ENCODE measurements around the gene SRGAP2C.
"Not testable (repeated sequence)": the region's sequence is repeated elsewhere in the genome, so short reads cannot be mapped to it uniquely, and the experiment has no call there.

SRGAP2C gene

DNA sequence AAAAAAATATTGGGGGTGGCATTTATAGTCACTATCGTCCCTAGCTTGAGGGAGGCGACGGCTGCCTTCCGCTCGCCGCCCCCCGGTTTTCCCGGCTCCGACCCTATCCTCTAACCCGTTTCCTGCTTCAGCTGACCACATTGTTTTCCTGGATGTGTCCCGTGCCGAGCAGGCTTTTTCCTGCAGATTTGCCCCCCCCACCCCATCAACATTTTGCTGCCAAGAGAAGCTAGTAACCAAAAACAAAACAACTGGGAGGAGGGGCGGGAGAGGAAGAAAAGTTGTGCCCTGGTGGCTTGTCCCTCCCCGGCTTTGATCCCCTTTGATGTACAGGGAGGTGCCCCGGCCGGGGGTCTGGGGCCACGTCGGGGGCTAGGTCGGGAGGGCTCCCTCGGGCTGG is 1.4 kb downstream of the SRGAP2C start:
- DNase-seq (ENCODE audit: low read depth, low spot score) = not testable (repeated sequence)

DNA sequence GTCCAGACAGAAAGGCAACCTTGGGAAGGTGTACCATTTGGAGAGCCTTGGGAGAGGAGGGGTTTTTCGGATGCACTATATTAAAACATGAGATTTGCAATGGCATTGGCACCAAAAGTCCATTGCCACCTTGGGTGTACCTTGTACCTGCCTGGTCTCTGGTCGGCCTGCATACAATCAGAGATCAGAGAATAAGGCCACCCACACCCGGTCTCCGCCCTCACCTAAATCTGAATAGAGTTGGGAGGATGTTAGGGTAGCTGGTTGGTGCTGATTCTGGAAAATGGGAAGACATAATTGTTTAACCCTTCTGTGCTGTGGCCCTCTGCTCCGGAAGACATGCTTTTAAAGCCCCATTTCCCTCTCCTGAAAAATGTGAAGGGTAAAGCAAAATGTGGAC is 3.1 kb downstream of the SRGAP2C start:
- not testable (repeated sequence) for DNase-seq (ENCODE audit: low read depth, low spot score)

DNA sequence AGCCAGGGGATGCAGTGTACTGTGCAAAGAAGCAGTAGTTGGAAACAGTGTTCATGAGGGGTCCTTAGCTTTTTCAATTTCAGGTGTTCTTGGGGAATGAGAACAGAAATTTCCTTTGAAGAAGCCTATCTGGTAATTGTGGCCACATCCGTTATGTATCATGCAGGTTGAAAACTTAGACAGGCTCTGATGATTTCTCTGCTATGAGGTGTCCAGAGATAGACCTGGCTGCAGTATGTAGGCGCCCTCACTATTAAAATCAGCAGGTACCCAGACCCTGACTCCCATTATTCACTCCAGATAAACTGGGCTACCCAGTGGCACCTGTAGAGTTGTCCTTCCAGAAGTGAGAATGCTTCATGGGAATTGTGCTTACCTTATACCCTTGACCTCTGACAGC is 7.7 kb downstream of the SRGAP2C start:
- not testable (repeated sequence) for DNase-seq (ENCODE audit: low read depth, low spot score)

DNA sequence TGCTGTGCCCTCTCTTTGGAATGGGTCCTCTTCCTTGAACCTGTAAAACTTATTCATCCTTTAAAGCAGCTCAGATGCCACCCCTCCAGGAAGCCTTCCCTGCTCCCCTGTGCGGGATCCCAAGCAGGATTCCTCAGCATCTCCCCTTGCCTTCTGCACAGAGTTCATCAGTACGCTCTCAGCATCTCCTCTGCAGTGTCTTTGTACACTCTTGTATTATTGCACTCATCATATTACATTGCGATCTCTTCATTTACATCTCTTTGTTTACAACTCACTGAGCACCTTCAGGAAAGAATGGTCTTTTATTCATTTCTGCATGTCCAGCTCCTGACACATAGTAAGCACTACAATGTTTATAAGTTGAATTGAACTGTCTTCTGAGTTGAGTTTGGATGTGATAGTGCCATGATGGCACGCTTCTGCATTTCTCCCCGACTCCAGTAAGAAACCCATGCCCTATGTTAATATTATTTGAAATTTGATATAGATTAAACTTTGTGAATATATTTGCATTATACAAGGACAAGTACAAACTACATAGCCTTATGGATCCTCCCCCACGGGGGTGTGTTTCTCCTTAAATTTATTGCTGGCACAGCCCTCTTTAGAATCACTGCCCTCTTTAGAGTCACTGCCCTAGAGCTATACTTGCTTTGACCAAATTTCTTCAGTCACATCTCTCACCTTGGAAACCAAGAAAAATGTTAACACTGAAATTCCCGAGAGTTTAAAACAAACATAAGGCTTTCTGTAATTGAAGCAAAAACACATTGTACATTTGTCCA is 12.5 kb downstream of the SRGAP2C start:
- not testable (repeated sequence) for DNase-seq (ENCODE audit: low read depth, low spot score)

DNA sequence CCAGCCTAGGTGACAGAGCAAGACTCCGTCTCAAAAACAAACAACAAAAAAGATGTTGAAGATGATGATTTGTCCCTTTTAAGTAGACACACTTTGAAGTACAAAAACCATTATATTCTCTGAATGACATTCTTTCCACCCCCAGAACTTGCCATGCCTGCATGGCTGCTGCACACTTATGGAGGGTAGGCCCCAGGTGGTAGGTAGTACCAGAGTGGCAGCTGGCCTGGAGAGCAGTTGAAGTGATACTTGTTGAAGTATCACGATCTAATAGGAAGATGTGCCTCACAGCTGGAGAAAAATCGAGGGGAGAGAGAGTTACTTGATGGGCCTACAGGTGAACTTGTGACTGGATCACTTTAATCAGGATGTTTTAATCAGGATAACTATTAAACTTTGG is 15.0 kb downstream of the SRGAP2C start:
- not testable (repeated sequence) for DNase-seq (ENCODE audit: low read depth, low spot score)

DNA sequence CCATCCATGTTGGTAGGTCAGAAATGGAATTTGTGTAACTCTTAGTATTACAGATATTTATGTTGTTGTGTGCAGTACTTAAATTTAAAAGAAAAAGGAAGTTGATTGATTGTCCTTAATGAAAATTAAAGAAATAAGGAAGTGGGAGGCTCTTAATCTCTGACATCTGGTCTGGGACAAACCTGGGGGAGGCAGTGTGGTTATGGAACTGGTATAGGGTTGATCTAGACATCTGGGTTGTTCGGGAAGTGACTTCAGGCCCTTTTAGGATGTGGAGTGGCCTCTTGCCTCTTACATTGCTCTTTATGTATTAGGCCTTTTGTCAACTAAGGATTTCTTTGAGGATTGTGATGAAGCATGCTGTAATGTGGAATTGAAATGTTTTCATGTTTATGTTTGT is 15.5 kb downstream of the SRGAP2C start:
- DNase-seq (ENCODE audit: low read depth, low spot score) = not testable (repeated sequence)

DNA sequence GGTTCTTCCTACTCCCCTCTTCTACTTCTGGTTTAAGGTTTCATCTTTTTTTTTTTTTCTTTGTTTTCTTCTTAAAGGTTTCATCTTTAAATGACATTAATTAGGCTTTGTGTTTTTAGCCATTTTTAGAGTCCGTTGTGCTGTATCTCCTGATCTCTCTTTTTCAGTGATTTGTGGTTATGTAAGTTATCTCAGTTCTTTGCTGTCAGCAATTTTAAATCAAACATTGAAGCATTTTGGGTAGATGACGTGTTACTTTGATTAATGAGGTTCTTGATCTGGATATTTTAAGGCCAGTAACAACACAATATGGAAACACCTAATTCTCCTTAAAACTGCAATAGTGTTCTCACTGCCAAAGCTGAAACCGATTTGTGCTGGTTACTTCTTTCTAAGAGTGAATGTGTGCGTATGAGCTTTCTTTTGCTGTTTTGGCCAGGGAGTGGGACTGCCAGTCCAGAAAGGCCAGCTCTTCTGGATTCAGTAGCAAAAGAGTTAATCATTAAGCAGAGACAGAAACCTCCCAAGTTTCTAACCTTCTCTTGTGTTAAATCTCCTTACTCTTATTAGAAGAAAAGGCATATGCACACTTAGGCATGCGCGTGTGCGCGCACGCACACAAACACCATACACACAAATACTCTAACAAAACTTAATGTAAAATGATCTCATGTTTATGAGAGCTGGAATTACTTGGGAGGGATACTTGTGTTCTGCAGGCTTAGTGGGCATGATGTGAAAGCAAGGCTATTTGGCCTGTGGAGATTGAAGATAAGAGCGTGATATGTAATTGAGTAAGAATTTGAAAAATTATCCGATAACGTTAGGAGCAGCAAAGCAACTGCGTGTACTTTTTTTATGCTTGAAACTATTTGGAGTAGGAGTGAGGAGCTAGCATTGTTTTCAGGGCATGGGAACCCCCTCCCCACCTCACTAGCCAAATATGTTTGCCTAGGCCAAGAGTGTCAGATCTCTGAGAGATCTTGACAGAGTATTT is 16.5 kb downstream of the SRGAP2C start:
- not testable (repeated sequence) for DNase-seq (ENCODE audit: low read depth, low spot score)

DNA sequence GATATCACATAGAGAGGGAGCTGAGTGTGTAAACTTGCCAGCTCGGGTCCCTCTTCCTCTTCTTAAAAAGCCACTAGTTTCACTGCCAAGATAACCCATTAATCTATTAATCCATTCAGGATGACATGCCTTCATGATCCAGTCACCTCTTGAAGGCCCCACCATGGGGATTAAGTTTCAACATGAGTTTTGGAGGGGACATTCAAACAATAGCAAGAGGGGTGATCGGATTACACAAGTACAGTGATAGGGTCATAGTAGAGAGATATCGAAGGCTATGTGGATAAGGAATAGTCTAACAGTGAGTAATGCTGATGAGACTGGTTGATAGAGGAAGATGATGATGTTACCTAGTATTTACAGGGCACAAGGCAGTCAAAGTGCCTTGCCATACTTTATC is 18.2 kb downstream of the SRGAP2C start:
- DNase-seq (ENCODE audit: low read depth, low spot score) = not testable (repeated sequence)

DNA sequence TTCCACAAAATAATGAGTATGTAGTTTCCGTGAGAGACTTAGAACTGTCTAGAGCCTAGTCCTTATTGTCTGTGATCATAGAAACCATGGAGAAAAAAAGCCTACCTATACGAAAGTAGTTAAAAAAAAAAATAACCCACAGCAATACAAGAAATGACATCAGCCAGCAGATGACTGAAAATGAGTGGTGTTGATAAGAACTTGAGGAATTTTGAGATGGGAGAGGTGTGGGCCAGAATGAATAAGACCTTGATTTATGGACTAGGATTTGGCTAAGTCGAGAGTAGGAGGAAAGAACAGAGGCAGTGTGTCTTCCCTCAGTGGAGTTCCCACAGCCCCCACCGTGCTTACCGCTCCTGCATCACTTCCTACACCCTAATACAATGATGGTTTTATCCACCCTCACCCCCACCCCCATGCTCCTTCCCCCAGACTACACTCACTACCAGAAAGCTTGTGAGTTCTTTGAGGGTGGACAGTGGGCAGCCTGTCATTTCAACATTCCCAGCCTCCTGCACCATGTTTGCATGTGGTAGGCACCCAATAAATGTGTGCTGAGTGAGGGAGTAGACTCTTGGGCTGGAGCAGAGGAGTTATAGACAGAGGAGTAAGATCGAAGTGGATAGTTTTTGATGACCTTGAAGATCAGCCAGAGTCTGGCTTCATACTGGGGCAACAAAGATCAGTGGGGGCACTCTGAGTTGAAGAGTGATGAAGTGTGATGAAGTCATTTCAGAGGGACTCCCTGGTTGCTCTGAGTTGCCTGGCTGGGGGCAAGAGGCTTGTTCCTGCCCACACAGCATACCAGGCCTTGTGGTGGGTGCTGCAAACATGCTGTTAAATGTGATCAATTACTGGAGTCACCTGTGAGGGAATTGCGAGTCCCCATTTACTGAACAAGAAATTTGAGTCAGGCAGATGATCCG is 21.3 kb downstream of the SRGAP2C start:
- not testable (repeated sequence) for DNase-seq (ENCODE audit: low read depth, low spot score)

DNA sequence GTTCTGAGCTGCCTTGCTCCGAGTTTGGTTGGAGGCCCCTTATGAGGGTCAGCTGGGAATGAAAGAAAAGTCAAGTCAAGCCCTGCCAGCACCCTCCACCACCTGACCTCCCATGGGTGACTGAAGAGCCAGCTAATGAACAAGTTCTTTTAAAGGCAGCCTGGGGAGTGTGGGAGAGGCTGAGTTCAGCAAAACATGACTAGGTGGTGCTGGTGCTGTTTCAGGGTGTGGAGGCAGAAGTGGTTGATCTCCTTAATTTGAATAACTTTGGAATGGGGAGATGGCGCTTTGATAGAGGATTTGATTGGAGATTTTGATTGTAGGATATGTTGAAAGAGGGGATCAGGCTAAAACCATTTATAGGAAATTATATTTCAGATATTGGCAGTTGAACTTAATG is 22.6 kb downstream of the SRGAP2C start:
- not testable (repeated sequence) for DNase-seq (ENCODE audit: low read depth, low spot score)

DNA sequence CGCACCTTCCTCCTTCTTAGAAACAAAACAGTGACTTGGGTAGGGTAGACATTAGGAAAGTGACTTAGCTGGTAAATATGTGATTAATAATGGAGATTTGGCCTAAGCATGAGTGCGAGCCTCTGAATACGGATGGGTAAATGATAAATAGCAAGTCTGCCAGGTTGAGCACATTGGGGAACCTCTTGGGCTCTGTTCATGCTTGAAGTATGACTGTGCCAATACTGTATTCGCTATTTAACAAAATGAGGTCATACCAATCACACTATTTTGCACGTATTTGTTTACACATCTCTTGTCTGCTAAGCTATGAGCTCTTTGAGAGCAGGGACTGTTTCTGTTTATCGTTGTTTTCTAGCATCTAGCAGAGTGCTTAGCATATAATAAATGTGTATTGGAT is 23.6 kb downstream of the SRGAP2C start:
- DNase-seq (ENCODE audit: low read depth, low spot score) = not testable (repeated sequence)

DNA sequence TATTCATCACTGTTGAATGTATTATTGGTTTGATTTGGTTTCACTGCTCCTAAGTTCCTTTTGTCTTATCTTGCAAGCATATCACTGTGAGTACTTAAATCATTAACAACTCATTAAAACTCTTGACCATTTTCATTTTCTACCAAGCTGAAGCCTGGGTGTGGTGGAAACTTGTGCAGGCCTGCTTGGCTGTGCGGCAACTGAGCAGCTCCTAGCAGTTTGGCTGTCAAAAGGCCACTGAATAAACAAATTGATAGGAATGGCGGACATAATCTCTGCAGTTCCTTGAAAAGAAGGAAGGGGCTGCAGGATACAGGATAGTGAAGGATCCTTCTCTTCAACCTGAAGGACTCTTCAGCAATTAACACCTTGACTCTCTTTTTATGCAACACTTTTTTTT is 26.0 kb downstream of the SRGAP2C start:
- not testable (repeated sequence) for DNase-seq (ENCODE audit: low read depth, low spot score)

DNA sequence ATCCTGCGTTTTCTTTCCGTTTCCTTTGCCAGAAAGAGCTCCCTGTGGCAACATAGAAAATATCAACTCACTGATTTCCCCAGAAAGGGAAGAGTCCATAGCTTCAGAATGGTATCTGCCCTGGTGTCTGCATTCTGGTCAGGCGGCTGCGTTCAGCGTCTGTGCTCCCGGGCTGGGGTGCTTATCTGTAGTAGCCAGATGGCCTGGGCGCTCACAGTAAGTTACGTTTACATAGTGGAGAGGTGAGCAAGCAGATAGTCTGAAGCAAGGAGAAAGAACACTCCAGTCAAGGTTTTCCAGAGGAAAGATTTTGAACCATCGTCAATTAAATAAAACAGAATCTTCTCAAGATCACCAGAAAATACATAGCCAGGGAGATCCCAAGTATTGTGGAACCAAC is 28.7 kb downstream of the SRGAP2C start:
- not testable (repeated sequence) for DNase-seq (ENCODE audit: low read depth, low spot score)

DNA sequence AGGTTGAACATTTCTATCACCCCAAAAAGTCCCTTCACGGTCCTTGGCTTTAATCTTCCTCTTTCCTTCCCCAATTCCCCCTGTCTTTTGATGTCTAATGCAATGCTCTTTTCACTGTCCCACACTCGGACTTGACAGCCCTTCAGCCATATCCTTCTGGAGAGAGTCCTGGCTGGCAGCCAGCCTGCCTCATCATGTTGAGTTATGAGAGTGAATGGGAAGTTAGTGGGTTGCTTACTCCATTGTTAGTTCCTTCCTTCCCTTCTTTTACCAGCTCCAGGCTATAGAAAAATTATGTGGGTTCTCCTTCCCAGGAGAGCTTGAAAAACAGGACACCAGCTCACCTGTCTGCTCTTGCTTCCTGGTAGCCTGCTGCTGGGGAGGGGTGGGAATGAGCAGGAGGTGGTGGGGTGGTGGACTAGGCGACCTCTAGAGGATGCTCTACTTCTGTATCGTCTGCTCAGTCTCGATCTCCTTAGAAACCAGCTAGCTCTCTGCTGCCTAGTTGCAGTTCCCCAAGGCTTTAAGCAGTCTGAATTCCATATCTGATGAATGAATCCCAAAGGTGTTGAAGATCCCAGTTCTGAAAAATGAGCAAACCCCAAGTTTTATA is 29.9 kb downstream of the SRGAP2C start:
- DNase-seq (ENCODE audit: low read depth, low spot score) = not testable (repeated sequence)

DNA sequence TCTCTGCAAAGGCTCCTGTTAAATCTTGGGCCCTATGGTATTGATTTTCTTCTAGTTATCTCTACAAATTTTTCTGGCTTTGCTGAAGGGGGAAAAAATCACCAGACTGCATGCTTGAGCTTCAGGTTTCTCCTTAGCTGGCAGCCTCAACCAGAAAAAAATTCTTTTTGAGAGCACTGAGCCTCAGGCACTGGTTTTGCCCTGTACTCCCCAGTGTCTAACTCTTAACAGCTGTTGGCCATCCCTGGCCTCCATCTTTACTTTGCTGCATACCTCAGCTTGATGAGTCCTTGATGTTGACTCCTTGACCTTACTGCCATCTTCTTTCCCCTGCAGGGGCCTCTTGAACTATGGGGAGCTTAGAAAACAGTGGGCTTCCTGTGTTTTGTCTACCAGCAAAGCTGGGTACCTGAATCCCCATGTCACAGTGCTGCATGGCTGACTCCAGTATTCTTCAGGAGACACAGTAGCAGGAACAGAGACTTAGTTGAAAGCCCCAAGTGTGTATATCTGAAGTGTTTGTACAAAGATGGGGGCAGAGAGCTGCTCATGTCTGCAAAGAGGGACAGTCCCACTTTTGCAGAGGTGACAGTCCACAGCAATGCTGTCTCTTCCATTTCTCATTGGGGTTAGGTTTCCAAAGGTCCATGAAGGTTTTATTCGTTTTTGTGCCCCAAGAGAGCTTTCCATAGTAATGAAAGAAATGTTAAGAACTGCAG is 31.1 kb downstream of the SRGAP2C start:
- not testable (repeated sequence) for DNase-seq (ENCODE audit: low read depth, low spot score)

DNA sequence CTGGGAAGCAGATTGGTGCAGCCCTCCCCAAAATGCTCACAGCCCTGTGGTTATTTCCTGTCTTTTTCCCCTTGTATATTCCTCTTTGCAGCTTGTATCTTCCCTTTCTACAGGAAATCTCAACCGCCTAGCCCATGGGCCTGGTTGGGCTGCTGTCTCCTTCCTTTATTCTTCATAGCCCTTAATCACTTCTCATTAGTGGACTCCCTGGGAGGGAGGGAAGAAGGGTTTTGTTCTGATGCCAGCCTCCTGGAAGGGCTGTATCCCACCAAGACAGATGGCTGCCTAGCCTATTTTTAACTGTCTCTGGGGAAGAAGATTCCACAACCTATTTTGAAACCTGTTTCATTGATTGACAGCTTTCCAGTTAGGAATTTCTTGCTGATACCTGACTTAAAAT is 31.9 kb downstream of the SRGAP2C start:
- not testable (repeated sequence) for DNase-seq (ENCODE audit: low read depth, low spot score)

DNA sequence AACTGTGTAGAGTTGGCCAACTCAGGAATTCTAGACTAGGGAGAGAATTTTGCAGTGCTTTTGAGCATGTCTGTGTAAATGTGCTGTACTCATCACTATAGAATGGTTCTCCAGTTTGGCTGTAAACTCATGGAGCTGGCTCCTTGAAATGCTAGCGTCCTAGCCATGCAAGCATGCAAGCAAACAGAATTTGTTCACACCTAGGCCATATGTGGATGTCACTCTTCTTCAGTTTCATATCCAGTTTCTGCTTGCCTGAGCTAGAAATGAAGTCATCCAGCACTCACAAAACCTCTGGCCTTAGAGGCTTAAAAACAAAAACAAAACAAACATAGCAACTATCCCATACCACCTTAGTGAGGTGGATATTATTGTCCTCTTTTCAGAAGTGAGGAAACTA is 37.0 kb downstream of the SRGAP2C start:
- not testable (repeated sequence) for DNase-seq (ENCODE audit: low read depth, low spot score)

DNA sequence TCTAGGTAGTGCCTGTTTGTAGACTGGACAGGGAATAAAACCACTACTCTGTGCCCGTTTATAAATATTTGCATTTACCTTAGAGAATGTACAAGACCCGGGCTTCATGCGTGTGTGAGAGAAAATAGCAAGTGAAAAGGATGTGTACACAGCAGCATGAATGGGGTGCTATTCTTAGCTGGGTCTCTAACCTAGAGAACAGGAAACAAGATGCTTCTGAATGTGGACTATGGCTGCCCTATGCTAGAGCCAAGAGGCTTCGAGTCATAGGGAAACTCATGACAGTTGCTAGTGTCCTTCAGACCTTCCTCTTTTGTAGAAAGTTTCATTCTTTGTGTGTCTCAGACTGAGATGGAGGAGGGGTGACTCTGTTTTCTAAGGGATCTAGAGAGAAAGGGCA is 39.9 kb downstream of the SRGAP2C start:
- not testable (repeated sequence) for DNase-seq (ENCODE audit: low read depth, low spot score)

DNA sequence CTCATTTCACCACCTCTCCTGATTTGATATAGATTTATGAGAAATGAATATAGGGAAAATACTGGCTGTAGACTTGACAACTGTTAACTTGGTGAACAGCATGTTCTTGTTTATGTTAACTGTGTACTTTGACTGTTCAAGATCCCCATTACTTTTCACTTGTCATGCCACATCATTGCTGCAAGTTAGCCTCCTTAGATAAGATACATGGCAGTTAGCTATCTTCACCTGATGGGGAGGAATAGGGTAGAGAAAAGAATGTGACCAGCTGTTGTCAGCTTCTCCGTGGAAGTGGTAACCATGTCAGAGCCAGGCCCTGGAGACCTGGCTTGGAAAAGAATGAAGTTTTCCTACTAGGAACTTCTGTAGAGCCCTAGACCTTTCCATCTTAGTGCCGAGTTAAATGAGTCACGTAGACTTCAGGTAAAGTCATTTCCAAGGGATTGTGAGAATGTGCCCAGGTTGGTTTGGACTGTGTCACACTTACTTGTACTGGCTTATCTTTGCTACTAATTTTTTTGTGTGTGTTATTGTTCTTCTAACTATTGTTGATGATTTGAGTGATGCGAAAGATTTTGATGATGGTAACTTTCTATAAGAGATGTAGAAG is 41.6 kb downstream of the SRGAP2C start:
- DNase-seq (ENCODE audit: low read depth, low spot score) = not testable (repeated sequence)

DNA sequence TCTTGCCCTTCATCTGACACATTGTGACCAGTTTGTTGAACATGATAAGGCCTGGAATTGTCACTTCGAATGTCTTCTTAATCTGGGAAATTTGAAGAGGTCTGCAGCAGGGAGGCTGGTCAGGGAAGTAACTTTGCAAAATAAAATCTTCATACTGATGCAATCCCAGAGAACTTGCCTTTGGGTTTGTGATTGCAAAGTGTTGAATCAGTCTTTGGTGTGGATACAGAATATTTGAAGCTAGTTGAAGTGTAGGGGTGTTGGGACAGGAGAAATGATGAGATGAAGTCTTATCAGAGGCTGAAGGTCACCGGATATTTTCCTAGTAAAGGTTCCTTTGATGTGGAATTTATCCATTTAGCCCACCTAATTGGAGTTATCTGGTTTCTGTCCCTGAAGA is 42.1 kb downstream of the SRGAP2C start:
- not testable (repeated sequence) for DNase-seq (ENCODE audit: low read depth, low spot score)

Measured in ELF-1 (cell line).